ENCODE measurements around the gene ABTB1.
"Not testable (repeated sequence)": the region's sequence is repeated elsewhere in the genome, so short reads cannot be mapped to it uniquely, and the experiment has no call there.

ABTB1 gene

DNA sequence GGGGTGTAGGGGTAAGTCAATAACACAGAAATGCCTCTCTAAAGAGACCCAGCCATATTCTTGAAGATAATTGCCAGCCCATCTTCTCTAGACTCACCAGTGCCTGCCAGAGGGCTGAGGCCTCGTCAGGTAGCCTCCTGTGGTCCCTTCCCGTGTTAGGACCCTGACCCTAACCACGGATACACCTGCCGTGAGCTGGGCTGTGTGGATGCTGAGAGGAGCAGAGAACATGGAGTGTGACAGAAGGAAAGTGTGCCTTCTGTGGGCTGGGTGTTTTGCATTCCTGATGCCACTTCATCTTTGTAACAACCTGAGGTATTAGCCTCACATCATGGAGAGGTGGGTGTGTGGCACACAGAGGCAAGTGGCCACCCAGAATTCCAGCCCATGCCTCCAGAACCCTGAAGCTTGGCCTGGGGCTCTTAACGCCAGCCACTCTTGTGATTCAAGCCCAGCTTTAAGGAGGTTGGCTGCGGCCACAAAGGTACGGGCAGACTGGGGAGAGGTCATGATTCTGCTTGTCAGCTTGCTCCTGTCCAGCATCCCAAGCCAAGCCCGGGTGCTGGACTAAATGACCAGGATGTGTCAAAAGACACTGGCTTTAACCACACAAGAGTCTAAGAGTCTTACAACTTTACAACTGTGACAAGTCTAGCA lies 21.1 kb upstream of the ABTB1 start:
- DNase-seq: no peak

DNA sequence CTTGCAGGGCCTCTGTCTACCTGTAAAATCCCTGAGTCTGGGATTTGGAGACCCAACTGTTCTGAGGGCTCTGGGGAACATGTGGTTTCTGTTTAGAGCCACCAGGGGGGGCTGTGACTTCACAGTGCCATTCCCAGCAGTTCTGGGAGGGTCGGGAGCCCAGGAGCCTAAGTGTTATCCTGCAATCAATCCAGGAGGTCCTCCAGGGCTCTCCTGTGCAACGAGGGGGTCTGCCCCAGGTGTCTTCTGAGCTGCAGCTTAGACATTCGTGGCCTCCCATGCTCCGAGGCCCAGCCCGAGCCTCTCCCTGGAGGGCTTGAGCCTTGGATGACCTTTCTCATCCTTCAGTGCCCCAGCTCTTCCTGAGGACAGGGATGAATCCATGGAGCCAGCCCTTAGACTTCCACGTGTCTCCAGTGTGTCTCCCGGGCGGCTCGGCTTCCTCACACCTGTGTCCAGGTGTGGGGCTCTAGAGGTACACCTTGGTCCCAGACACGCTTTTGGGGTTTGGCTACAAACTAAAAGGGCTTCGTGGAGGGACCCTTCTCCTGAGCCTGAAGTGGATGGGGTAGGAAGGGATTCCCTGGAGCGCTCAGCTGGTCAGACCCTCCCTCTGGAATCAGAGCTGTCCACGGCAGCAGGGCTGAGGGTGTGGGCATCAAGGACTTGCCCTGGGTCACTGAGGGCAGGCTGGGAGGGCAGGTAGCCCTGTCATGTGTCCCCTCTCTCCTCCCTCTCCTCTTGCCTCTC lies 20.3 kb upstream of the ABTB1 start:
- no peak for DNase-seq

DNA sequence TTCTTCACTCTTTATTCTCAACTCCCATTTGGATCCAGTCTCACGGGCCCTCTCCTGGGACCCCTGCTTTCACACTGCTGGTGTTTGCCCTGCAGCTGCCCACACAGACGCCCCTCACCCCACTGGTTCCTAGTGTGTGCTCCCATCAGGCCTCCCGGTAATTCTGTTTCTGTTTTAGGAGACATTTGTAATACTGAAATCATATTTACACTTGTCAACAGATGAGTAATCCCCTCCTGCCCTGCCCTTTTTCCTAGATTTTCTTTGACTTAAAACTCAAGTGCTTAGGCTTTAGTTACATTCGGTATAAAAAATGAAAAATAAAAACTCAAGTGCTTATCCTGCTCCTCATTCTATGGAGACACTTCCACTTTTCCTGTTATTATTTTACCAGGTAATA lies 18.4 kb upstream of the ABTB1 start:
- no peak for DNase-seq

DNA sequence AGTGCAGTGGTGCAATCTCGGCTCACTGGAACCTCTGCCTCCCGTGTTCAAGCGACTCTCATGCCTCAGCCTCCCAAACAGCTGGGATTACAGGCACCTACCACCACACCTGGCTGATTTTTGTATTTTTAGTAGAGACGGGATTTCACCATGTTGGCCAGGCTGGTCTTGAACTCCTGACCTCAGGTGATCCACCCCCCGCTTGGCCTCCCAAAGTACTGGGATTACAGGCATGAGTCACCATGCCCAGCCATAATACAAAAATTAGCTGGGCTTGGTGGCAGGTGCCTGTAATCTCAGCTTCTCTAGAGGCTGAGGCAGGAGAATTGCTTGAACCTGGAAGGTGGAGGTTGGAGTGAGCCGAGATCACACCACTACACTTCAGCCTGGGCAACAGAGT lies 17.8 kb upstream of the ABTB1 start:
- DNase-seq: not testable (repeated sequence)

DNA sequence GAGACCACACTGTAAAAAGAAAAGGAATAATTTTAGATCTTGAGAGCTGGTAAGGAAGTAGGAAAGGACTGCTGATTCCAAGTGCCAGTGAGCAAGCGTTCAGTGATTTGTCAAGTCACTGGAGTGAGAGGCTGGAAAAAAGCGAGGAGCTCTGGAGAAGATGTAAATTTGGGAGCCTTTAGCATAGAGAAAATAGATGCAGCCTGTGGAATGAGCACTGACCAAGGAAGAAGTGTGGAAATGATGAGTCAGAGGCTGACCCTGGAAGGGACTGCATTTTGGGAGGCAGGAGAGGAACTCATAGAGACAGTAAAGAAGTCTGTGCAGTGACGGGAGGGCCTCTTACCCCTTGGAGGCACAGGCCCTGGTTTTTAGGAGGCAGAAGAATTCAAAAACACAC lies 17.1 kb upstream of the ABTB1 start:
- DNase-seq: no peak

DNA sequence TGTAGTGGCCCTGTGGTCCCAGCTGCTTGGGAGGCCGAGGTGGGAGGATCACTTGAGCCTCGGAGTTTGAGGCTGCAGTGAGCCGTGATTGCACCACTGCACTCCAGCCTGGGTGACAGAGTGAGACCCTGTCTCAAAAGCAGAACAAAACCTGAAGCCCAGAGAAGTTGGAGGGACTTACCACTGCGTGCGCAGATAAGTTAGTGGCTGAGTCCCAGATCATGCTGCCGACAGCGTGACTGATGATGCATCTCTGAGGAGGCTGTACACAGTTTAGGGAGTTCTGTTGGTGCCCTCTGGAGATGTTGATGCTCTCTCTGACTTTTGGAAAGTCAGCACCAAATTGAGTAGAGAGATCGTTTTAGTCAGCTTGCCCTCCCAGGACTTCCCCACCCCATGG lies 15.8 kb upstream of the ABTB1 start:
- DNase-seq: no peak

DNA sequence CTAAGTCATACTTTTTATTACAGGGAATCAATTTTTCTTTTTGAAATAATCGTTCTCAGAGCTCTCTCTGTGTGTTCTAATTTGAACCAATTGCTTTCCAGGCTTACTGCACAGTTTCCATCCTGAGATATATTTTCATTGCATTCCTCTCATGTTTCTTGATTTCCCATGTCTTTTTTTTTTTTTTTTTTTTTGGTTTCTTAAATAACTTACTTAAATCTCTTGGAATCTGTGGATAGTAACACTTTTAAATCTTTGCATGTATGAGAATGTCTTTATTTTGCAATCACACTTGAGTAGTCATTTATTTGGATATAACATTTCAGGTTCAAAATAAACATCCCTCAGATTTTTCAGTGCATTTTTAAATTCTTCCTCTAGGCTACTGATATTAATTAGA lies 14.5 kb upstream of the ABTB1 start:
- DNase-seq: no peak

DNA sequence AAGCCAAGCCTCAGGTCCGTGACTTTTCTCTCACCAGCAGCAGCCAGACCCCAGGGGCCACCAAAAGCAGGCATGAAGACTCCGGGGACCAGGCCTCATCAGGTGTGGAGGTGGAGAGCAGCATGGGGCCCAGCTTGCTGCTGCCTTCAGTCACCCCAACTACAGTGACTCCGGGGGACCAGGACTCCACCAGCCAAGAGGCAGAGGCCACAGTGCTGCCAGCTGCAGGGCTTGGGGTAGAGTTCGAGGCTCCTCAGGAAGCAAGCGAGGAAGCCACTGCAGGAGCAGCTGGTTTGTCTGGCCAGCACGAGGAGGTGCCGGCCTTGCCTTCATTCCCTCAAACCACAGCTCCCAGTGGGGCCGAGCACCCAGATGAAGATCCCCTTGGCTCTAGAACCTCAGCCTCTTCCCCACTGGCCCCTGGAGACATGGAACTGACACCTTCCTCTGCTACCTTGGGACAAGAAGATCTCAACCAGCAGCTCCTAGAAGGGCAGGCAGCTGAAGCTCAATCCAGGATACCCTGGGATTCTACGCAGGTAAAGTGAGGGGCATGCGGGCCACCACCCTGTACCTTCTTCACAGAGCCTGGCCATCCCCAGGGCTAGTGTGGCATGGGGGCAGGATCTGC lies 12.0 kb upstream of the ABTB1 start:
- no peak for DNase-seq

DNA sequence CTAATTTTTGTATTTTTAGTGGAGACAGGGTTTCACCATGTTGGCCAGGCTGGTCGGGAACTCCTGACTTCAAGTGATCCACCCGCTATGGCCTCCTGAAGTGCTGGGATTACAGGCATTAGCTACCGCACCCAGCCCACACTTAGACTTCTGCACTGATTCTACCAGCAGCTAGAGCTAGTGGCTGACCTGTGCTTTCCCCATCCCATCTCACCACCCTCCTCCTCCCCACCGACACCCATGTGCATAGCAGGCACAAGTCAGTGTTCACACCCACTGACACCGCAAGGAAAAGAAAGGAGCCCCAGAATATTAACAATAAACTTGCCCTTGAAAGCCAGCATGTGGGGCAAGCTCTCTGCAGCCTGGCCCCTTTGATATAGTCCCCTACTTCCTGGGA lies 11.2 kb upstream of the ABTB1 start:
- no peak for DNase-seq

DNA sequence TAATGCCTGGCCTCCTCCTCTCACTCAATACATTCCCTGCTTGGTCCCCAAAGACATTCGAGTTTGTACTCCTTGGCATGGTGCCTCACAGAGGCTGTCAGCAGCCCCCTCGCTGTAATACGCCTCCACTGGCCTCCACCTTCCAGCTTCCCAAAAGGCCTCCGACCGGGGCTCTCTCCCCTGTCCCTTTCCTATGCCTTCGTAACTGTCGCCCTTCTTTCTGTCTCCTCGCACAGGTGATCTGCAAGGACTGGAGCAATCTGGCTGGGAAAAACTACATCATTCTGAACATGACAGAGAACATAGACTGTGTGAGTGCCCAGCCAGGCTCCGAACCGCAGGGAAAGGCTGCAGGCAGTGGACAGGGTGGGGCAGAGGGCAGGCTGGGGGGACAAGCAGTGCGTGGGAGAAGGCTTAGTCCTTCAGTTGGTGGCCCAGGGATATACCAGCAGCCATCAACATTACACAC lies 10.7 kb upstream of the ABTB1 start:
- no peak for DNase-seq

DNA sequence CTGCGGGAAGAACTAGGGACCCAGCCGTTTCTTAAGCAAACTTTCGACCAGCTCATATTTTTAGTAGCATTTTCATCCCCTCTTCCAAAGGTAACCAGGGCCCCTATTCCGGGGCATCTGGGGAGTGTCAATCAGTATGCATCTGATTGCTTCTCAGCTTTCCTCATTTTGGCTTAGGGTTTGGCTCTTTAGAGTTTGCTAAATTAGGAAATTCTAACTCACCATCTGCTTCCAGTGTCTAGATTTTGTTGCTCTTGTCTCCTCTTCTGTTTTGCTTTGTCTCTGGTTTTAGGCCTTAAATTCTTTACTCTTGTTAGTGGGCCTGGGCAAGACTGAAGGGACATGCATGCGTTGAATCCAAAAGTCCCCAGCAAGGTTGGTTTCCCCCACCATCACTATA lies 9.6 kb upstream of the ABTB1 start:
- no peak for DNase-seq

DNA sequence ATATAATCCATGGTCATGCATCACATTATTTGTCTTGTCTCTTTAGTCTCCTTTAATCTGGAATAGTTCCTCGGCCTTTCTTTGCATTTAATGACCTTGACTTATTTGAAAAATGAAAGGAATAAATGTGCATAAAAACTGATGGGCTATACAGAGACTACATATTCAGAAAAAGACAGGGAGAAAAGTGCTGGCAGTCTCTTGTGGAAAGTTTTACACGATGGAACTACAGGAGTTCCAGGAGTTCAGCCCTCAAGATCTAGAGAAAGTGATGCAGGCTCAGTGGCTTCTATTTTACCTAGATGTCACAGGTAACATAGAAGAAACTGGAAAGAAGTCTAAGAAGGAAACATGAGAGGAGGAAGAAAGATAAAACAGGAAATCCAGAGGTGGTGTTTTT lies 7.6 kb upstream of the ABTB1 start:
- no peak for DNase-seq

DNA sequence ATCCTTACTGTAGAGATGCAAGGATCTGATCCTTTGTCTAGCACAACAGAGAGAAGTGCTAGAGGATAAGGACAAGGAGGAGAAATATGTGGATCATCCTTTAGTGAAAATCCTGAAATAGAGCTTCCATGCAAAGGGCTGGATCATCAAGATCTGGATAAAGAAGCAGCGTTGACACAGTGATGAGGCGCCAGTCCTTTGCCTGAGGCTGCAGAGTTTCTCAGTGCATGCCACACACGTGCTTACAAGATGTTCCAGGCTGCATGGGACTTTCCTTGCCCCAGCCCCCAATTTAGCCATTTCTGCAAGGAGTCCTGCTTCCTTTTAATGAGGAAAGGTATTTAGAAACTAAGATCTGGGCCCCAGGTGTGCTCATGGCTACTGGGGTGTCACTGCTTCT lies 7.2 kb upstream of the ABTB1 start:
- no peak for DNase-seq

DNA sequence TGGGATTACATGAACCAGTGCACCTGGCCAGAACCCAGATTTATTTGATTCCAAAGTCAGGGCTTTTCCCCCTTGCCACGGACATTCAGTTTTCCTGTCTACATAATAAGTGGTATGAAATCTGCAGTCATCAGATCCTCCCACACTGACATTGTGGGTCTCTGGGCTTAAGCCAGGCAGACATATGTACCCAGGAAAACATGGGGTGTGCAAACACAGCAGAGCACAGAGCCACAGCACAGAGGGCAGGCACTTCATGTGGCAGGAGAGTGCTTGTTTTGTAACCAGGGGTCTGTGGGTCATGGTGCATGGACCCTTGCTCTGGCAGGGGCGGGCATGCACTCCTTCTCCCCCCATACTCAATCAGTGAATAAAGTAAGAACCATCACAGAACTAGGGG lies 6.1 kb upstream of the ABTB1 start:
- no peak for DNase-seq

DNA sequence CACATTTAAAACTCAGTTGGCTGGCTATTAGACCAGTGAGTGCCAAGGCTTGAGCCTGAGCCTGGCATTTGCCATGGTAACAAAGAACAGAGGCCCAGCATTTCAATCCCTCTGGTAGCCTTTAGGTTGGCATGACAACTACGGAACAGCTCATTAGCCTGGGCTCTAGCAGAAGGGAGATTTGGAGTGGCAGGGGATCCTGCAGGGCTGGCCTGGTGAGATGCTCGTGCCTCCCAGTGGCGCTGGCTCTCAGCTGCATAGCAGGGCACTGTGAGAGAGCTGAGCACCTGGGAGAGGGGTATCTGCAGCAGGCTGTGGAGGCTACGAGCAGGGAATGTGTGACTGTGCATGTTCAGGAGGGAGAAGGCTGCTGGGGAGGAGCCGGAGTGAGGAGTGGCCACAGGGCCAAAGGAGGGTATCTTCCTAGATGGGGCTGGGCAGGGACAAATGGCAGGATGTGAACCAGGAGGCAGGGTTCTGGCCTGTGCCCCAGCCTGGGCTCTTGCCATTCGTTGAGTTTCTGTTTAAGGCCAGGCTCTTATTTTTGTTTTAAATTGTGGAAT lies 5.6 kb upstream of the ABTB1 start:
- no peak for DNase-seq

DNA sequence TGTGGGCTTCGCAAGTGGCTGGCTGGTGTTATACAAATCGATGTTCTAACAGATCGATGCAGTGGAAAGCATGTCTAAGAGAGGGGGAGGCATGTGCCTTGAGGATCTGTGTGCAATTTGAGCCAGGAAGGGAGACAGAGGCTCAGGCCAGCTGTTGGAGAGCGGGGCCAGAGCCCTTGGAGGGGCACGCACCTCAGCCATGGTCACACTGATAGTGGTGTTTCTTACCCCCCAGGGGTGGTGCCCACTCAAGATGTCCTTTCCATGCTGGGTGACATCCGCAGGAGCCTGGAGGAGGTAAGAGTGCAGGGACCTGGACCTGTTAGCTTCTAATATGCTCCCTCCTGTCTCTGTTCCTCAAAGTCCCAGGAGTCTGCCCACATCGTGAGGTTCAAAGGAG lies 3.8 kb upstream of the ABTB1 start:
- DNase-seq: no peak

DNA sequence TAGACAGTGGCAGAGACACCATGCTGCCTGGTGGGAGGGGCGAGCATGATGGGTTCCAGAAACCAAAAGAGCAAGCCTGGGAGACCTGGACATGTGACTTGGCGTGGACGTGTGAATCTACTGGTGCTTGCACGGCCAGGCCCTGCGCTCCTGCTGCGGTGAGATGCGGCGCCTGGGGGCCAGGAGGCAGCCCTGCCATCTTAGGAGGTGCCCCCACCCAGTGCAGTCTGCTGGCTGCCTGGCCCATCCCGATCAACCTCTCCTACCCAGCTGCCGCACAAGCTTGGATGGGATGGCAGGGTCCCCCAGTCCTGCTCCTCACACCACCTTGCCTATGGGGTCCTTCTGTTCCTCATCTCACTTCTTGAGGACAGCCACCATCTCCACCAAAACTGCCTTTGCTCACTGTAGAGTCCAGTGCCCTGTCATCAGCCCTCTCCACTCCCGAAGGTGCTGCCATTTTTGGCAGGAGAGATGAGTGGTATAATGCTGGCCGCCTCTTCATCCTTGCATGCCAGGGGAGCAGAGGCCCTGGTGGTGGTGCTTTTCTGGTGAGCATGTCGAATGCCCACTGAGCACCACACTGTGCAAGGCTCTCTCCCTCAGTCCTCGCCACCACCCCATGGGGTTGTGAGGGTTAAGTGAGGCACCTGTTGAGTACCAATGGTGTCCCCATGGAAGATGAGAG lies 3.1 kb upstream of the ABTB1 start:
- DNase-seq: no peak

DNA sequence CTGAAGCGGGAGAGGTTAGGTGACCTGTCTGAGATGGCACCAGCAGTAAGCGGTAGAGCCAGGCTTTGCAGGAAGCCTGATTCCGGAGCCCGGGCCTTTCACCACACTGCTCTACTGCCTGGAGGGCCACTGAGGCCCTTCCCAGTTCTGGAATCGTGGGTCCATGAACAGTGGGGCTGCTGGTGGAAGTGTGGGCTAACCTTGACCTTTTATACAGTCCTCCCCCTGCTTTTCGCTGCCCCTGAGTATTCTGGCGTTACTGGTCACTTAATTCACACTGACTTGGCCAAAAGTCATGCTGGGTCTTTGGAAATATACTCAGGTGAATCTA lies 2.6 kb upstream of the ABTB1 start:
- DNase-seq: no peak

DNA sequence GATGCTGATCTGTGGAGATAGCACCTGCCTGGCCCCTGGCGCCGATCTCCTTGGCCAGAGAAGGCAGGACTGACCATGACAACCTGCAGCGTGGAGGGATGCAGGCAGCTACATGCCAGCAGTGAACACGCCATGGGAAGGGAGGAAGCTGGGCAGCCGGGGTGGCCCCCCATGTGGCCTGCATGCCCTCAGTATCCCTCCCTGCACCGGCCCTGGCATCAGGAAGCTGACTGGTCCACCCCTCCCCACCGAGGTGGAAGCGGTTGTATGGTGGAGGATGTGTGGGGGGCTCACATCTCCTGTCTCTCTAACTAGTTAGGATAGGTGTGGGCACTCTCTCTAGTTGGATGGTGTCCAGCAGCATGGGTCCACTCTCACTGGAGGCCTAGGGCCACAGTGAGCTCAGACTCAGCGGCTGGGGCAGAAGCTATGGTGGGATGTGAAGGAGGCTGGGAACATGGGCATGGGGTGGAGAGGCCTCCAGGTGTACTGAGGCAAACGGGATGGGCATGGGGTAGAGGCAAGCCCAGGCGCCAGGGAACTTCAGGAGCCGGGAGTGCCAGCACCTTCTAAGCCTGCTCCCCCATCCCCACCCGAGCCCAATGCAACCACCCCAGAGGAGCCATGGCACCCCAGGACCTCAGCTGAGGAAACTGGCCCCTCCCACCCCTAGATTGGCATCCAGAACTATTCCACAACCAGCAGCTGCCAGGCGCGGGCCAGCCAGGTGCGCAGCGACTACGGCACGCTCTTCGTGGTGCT lies 1.8 kb upstream of the ABTB1 start:
- no peak for DNase-seq

DNA sequence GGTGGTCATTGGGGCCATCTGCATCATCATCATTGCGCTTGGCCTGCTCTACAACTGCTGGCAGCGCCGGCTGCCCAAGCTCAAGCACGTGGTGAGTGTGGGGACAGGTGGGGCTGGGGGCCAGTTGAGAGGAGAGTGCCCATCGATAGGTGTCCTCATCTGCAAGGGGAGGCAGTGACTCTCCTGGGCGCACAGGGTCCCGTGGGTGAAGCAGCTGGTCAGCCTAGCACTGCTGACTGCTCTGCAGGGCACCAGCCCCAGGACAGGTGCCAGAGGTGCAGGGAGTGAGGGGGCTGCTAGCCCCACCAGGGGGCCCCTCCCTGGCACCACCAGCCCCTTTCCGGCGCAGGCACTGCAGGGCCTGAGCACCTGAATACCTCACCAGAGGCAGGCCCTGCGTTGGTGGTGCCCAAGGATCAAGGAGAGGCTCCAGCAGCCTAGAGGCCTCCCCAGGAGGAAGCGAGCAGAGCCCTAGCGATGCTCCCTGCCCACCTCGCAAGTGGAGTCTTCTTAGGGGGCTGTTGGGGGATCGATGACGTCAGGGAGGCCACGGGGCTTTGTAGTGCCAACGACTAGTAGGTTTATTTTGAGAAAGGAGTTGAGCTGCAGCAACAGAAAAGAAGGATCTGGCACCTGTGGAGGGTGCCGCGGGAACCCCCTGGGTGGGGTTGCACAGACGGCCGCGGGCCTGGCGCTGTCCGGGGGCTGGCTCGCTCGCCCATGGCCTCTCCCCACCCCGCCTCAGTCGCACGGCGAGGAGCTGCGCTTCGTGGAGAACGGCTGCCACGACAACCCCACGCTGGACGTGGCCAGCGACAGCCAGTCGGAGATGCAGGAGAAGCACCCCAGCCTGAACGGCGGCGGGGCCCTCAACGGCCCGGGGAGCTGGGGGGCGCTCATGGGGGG lies 976 bp upstream of the ABTB1 start:
- no peak for DNase-seq

DNA sequence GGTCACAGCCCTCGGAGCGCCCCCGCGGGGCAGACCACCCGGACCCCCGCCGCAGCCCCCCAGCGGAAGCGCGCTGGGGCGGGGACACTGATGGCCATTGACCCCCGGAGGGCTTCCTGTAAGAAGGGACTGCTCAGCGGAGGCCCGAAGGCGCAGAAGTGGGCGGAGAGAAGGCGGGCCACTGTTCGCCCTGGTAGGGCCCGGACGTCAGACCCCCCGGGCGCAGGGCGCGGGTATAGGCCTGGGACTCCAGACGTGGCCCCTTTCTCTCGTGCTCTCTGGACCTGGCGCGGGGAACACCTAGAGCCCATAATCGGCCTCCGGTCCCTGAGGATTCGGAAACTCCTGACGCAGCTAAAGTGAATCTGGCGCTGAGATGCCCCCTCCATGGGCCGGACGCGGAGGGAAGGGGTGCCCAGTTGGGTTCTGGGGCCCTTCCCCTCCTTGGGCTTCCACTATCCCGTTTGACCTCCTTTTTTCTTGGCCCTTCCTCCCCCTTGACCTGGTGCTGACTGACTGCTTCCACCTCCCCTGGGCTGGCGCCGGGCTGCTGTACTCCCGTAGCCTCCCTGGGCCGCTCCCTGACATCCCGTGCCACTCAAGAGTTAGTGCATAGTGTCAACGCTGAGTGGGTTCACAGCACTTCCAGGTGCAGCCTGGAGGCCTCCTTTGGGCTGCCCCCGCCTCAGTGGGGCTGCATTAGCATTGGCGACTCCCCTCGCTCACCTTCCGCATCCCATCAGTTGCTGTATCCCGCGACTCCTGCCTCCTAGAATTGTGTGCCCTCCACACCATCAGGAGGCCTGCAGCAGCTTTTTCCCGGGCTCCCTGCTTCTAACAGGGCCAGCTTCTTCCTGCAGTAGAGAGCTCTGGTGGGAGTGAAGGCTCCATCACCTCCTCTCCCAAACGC lies 694 bp downstream of the ABTB1 start:
- DNase-seq: no peak
